HFFc6 (cell line): Measurements from ENCODE around the gene RPS6KA2. TPM values are rescaled to one million over a fixed set of nuclear protein-coding genes. Genes with fewer than 3 reads are reported as not detected.

Experiments
- DNase-seq: peaks from one replicate; pipeline ENCODE4 v3.0.0-alpha.2; 2018
- H3K27ac Mint-ChIP-seq: 2 replicates; pipeline ENCODE4 v1.8.0; 2020; ENCODE audit warnings: mild to moderate bottlenecking, mixed read lengths
- H3K27me3 Mint-ChIP-seq: 2 replicates; pipeline ENCODE4 v1.8.0; 2021; ENCODE audit warnings: mild to moderate bottlenecking, moderate library complexity, mixed read lengths; ENCODE audit not compliant: insufficient read depth
- H3K36me3 Mint-ChIP-seq: 2 replicates; pipeline ENCODE4 v1.8.0; 2021; ENCODE audit warnings: low read depth, mixed read lengths
- H3K4me1 Mint-ChIP-seq: 2 replicates; pipeline ENCODE4 v1.8.0; 2020; ENCODE audit warnings: low read depth, mixed read lengths
- H3K4me3 Mint-ChIP-seq: 2 replicates; pipeline ENCODE4 v1.8.0; 2020; ENCODE audit warnings: mild to moderate bottlenecking, moderate library complexity, mixed read lengths
- H3K9me3 Mint-ChIP-seq: 2 replicates; pipeline ENCODE4 v1.8.0; 2020; ENCODE audit warnings: mild to moderate bottlenecking, mixed read lengths
- CTCF ChIP-seq: fragments of 200-600 bp; sonication (generic); IDR thresholded peaks from 2 replicates; pipeline ENCODE4 v1.5.0; 2021; ENCODE audit warnings: antibody characterized with exemption, mild to moderate bottlenecking
- total RNA-seq, 6 experiments: library from RNA; stranded (reverse); fragmentation: NEBNext Ultra II Directional; extraction: Animal tissue kit (Norgen Biotek cat#: 25700); gene quantifications; 2 replicates in 1 of 6; 3 replicates in 5 of 6; pipeline ENCODE4 v1.2.3, GENCODE V29; 2021

The RPS6KA2 gene
- total RNA-seq, 6 experiments from 2014 or later, result 10.1 to 13.9 (median 11.9) TPM

DNA sequence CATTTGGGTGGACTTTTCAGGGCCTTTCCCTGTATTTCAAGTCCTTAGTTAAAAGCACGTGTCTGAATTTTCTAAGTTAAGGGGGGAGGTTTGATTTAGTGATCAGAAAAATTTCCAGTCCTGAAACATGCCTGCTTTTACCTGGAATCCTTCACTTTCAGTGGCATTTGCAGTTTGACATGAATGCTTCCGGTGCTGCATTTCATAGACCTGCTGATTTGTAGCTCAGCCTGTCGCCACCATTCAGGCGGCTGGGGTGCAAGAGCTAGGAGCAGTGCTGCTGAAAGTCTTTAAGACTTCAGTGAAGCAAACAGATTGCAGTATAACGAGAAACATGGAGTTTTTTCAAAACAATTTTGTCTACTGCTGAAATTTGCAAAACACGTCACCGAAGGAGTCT, 14.0 kb downstream of the RPS6KA2 start:
- H3K9me3 Mint-ChIP-seq, result no peaks in the 10 kb centered on the region; the same call in 1 of the 2 replicates
- DNase-seq, result no peak
- no peak overlapping the region for H3K4me3 Mint-ChIP-seq
- H3K27ac Mint-ChIP-seq, result no peak overlapping the region
- H3K4me1 Mint-ChIP-seq, result peaks cover 21% of the 10 kb centered on the region
- peaks cover 1% of the 10 kb centered on the region for H3K27me3 Mint-ChIP-seq
- no peak for TF ChIP-seq CTCF
- peaks cover 8% of the 10 kb centered on the region; the same call in 1 of the 2 replicates for H3K36me3 Mint-ChIP-seq

GRCh38 chr6:166612471-166612881, 14.6 kb downstream of the RPS6KA2 start:
- no peak for DNase-seq
- Mint-ChIP-seq H3K4me1 (peaks cover 21% of the 10 kb centered on the region), H3K4me3 (no peak overlapping the region), H3K36me3 (peaks cover 6% of the 10 kb centered on the region; the same call in 1 of the 2 replicates), H3K9me3 (no peaks in the 10 kb centered on the region), H3K27ac (no peak overlapping the region), H3K27me3 (peaks cover 1% of the 10 kb centered on the region)
- TF ChIP-seq CTCF, result no peak

DNA sequence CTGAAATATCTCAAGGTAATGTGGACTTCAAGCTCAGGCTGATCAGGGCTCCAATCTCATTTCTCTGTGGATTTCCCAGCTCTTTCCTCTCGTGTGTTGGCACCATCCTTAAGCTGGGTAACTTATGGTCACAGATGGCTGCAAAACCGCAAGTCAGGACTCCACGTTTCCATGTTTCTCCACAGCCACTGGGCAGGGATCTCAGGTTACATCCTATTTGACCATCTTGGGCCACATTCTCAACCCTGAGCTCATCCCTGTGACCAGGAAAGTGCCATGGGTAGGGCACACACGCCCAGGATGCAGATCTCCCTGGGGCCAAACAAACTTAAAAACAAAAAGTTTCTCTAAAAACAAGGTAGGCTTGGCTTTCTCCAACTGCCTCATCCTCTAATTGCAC, 15.4 kb downstream of the RPS6KA2 start:
- Mint-ChIP-seq H3K27ac (no peak overlapping the region), H3K4me3 (no peak overlapping the region), H3K36me3 (peaks cover 5% of the 10 kb centered on the region; the same call in 1 of the 2 replicates), H3K27me3 (peaks cover 1% of the 10 kb centered on the region), H3K9me3 (no peaks in the 10 kb centered on the region), H3K4me1 (peaks cover 28% of the 10 kb centered on the region)
- TF ChIP-seq CTCF, result no peak
- DNase-seq, result no peak

DNA sequence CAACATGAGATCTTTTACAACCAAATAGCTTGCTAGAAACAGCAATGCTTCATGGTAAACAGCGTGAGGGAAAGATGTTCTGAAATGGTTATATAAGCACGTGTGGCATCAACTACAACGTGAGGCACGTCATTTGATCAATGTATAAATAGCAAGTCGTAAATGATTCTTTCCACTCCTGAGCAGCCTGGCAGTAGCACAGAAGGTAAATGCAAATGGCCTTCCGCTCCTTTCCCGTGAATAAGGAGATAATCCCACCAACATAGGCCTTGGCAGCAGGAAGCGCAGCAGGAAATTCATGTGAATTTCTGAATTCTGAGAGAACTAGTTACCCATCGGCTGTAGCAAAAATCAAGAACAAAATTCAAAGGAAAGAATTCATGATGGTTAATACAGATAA, 17.0 kb downstream of the RPS6KA2 start:
- Mint-ChIP-seq H3K4me3 (no peak overlapping the region), H3K27me3 (peaks cover 1% of the 10 kb centered on the region), H3K27ac (no peak overlapping the region), H3K4me1 (peaks cover 28% of the 10 kb centered on the region), H3K36me3 (peaks cover 2% of the 10 kb centered on the region; the same call in 1 of the 2 replicates), H3K9me3 (no peaks in the 10 kb centered on the region)
- DNase-seq, result no peak
- TF ChIP-seq CTCF, result no peak

GRCh38 chr6:166608774-166609173, 18.3 kb downstream of the RPS6KA2 start:
- TF ChIP-seq CTCF, result no peak
- H3K27ac Mint-ChIP-seq, result peak overlapping the region; percentile 60; the same call in 1 of the 2 replicates
- peaks cover 21% of the 10 kb centered on the region for H3K4me1 Mint-ChIP-seq
- no peaks in the 10 kb centered on the region for H3K36me3 Mint-ChIP-seq
- no peaks in the 10 kb centered on the region; the same call in none of the 2 replicates for H3K27me3 Mint-ChIP-seq
- DNase-seq, result no peak
- no peaks in the 10 kb centered on the region for H3K9me3 Mint-ChIP-seq
- H3K4me3 Mint-ChIP-seq, result no peak overlapping the region

DNA sequence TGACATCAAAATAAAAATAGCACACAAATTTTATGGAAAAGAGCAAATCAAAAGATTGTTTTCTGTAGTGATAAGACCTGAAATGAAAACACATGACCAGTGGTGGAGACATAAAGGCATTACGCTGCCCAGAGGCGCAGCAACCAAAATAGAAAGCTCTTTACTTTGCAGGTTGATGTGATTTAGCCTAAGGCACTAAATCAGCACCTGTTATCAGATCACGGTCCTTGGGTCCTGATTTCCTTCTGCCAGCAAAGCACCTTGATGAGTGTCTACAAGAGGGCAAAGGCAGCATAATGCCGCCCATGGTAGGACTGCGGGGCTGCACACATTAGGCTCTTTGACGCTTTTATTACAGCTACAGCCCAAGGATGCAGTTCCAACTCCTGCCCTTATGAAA, 21.3 kb downstream of the RPS6KA2 start:
- no peak for TF ChIP-seq CTCF
- H3K4me3 Mint-ChIP-seq, result no peak overlapping the region
- peaks cover 23% of the 10 kb centered on the region for H3K36me3 Mint-ChIP-seq
- H3K27ac Mint-ChIP-seq, result no peak overlapping the region
- H3K27me3 Mint-ChIP-seq, result no peaks in the 10 kb centered on the region; the same call in none of the 2 replicates
- peaks cover 13% of the 10 kb centered on the region for H3K9me3 Mint-ChIP-seq
- DNase-seq, result no peak
- peaks cover 30% of the 10 kb centered on the region for H3K4me1 Mint-ChIP-seq
